ENCODE results near the gene ITPK1. TPM values are rescaled to one million over a fixed set of nuclear protein-coding genes. Genes with fewer than 3 reads are reported as not detected.

ITPK1 gene
- total RNA-seq, 1 experiment from 2014 or later: 60.1 TPM

- POLR2A ChIA-PET: no interaction called here
- BruUV-seq (replicated peaks): no TSS peak
- Histone ChIP-seq H3K36me3 (ENCODE audit: control insufficient read depth, insufficient read depth, low read length) (no peaks in the 10 kb centered on the region), H3K4me3 (ENCODE audit: low read depth, low read length) (no peak overlapping the region), H3K9me3 (no peaks in the 10 kb centered on the region), H3K4me1 (peaks cover 3% of the 10 kb centered on the region; the same call in 1 of the 2 replicates), H3K27me3 (replicated peaks; ENCODE audit: control insufficient read depth, insufficient read depth, low read length) (no peaks in the 10 kb centered on the region)
- CTCF ChIA-PET: no interaction called here
- Mint-ChIP-seq H3K4me3 (ENCODE audit: unreplicated experiment) (no peak overlapping the region), H3K27ac (ENCODE audit: unreplicated experiment) (no peak overlapping the region), H3K27me3 (ENCODE audit: insufficient read depth, unreplicated experiment) (no peaks in the 10 kb centered on the region), H3K36me3 (ENCODE audit: insufficient read depth, unreplicated experiment) (no peaks in the 10 kb centered on the region), H3K4me1 (ENCODE audit: low read depth, unreplicated experiment) (no peaks in the 10 kb centered on the region), H3K9me3 (ENCODE audit: unreplicated experiment) (no peaks in the 10 kb centered on the region)
- intact Hi-C loops (cut with micrococcal nuclease; ENCODE audit: unreplicated experiment): no loop called here
- no peak for DNase-seq
- peak in 1 of 2 experiments; percentile 10 for TF ChIP-seq CTCF (IDR thresholded peaks at IDR 0.05; ENCODE audit: insufficient read depth in 1 of 2, low read depth in 1 of 2, low read length in 1 of 2, severe bottlenecking in 1 of 2, unreplicated experiment in 1 of 2)
Measured at GRCh38 chr14:93079321-93079720, 36.4 kb downstream of the ITPK1 start.

DNA sequence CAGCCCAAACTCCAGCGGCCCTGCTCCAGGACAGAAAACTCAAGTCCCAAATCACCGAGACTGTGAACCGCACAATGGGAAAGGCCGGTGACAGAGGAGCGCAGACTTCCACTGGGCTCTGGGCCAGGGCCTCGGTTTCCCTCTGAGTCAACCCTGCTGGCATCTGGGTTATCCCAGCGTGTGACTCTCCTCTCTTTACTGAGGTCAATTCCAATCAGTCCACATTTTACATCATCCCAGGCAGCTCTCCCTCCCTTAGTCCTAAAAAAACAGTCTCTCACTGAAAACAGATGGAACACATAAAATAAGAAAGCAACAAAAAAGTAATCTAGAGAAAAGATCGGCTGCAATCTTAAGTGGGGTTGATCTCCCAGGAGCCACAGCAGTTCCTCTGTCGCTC is 36.9 kb downstream of the ITPK1 start:
- TF ChIP-seq CTCF (IDR thresholded peaks at IDR 0.05; ENCODE audit: insufficient read depth in 1 of 2, low read depth in 1 of 2, low read length in 1 of 2, severe bottlenecking in 1 of 2, unreplicated experiment in 1 of 2): no peak
- Mint-ChIP-seq H3K4me1 (ENCODE audit: low read depth, unreplicated experiment) (no peaks in the 10 kb centered on the region), H3K27me3 (ENCODE audit: insufficient read depth, unreplicated experiment) (no peaks in the 10 kb centered on the region), H3K36me3 (ENCODE audit: insufficient read depth, unreplicated experiment) (no peaks in the 10 kb centered on the region), H3K27ac (ENCODE audit: unreplicated experiment) (no peak overlapping the region), H3K9me3 (ENCODE audit: unreplicated experiment) (no peaks in the 10 kb centered on the region), H3K4me3 (ENCODE audit: unreplicated experiment) (no peak overlapping the region)
- no peak overlapping the region for H3K4me3 ChIP-seq (ENCODE audit: low read depth, low read length)
- peaks cover 7% of the 10 kb centered on the region for H3K4me1 ChIP-seq
- BruUV-seq (replicated peaks): no TSS peak
- intact Hi-C loops (cut with micrococcal nuclease; ENCODE audit: unreplicated experiment): no loop called here
- ChIA-PET CTCF (no interaction called here), POLR2A (no interaction called here)
- no peak for DNase-seq
- no peaks in the 10 kb centered on the region for H3K27me3 ChIP-seq (replicated peaks; ENCODE audit: control insufficient read depth, insufficient read depth, low read length)
- no peaks in the 10 kb centered on the region for H3K9me3 ChIP-seq
- H3K36me3 ChIP-seq (ENCODE audit: control insufficient read depth, insufficient read depth, low read length): no peaks in the 10 kb centered on the region

DNA sequence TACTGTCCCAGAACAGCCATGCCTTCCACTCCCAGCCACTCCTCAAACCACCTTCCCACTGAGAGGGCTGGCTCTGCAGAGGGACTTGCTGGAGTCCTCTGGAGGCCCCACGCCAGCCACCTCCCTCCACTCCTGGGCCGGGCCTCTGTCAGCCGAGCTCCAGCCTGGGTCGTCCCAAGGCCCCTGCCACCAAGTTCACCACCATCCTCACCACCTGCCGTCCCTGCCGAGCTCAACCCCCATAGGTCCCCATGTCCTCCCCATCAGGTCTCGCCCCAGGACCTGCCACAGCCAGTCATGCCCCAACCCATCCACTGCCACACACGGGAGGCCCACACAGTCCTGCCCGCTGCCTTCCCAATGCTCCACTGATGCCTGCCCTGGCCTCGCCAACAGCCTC is 39.0 kb downstream of the ITPK1 start:
- Histone ChIP-seq H3K4me3 (ENCODE audit: low read depth, low read length) (no peak overlapping the region), H3K27me3 (replicated peaks; ENCODE audit: control insufficient read depth, insufficient read depth, low read length) (no peaks in the 10 kb centered on the region), H3K9me3 (no peaks in the 10 kb centered on the region), H3K36me3 (ENCODE audit: control insufficient read depth, insufficient read depth, low read length) (no peaks in the 10 kb centered on the region), H3K4me1 (peaks cover 21% of the 10 kb centered on the region)
- H3K4me3 Mint-ChIP-seq (ENCODE audit: unreplicated experiment): no peak overlapping the region
- ChIA-PET CTCF (no interaction called here), POLR2A (no interaction called here)
- peaks cover 7% of the 10 kb centered on the region for H3K4me1 Mint-ChIP-seq (ENCODE audit: low read depth, unreplicated experiment)
- BruUV-seq (replicated peaks): no TSS peak
- intact Hi-C loops (cut with micrococcal nuclease; ENCODE audit: unreplicated experiment): no loop called here
- no peaks in the 10 kb centered on the region for H3K27me3 Mint-ChIP-seq (ENCODE audit: insufficient read depth, unreplicated experiment)
- TF ChIP-seq CTCF (IDR thresholded peaks at IDR 0.05; ENCODE audit: insufficient read depth in 1 of 2, low read depth in 1 of 2, low read length in 1 of 2, severe bottlenecking in 1 of 2, unreplicated experiment in 1 of 2): no peak
- peaks cover 8% of the 10 kb centered on the region for H3K36me3 Mint-ChIP-seq (ENCODE audit: insufficient read depth, unreplicated experiment)
- DNase-seq: no peak
- H3K27ac Mint-ChIP-seq (ENCODE audit: unreplicated experiment): no peak overlapping the region
- H3K9me3 Mint-ChIP-seq (ENCODE audit: unreplicated experiment): no peaks in the 10 kb centered on the region
